Measurements from ENCODE around the gene DAP3.

DNA sequence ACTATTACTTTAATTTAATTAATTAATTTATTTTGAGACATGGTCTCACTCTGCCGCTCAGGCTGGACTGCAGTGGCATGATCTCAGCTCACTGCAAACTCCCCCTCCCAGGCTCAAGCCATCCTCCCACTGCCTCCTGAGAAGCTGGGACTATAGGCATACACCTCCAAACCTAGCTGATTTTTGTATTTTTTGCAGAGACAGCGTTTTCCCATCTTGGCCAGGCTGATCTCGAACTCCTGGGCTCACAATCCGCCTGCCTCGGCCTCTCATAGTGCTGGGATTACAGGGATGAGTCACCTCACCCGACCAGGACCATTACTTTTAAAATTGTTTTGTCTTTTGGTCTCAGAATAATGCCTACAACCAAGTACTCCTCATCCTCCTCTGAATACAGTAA lies 15.9 kb upstream of the DAP3 start:
- TF ChIP-seq, protein P1, sequence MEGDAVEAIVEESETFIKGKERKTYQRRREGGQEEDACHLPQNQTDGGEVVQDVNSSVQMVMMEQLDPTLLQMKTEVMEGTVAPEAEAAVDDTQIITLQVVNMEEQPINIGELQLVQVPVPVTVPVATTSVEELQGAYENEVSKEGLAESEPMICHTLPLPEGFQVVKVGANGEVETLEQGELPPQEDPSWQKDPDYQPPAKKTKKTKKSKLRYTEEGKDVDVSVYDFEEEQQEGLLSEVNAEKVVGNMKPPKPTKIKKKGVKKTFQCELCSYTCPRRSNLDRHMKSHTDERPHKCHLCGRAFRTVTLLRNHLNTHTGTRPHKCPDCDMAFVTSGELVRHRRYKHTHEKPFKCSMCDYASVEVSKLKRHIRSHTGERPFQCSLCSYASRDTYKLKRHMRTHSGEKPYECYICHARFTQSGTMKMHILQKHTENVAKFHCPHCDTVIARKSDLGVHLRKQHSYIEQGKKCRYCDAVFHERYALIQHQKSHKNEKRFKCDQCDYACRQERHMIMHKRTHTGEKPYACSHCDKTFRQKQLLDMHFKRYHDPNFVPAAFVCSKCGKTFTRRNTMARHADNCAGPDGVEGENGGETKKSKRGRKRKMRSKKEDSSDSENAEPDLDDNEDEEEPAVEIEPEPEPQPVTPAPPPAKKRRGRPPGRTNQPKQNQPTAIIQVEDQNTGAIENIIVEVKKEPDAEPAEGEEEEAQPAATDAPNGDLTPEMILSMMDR (IDR thresholded peaks at IDR 0.05), result no peak
- no peak for TF ChIP-seq POLR2A (IDR thresholded peaks at IDR 0.05)
